Osteocyte (in vitro differentiated cells): Measurements from ENCODE around the gene AGO3. TPM values are rescaled to one million over a fixed set of nuclear protein-coding genes. Genes with fewer than 3 reads are reported as not detected.

Experiments used
- DNase-seq: peaks from one replicate; pipeline ENCODE4 v3.0.0; 2021; ENCODE audit warnings: mixed read lengths; ENCODE audit not compliant: unreplicated experiment; ENCODE audit errors: extremely low spot score
- H3K27ac Mint-ChIP-seq: one replicate; pipeline ENCODE4 v1.8.0; 2021; ENCODE audit warnings: mild to moderate bottlenecking, mixed read lengths; ENCODE audit not compliant: unreplicated experiment
- H3K27me3 Mint-ChIP-seq: one replicate; pipeline ENCODE4 v1.8.0; 2021; ENCODE audit warnings: mixed read lengths; ENCODE audit not compliant: unreplicated experiment
- H3K36me3 Mint-ChIP-seq: one replicate; pipeline ENCODE4 v1.8.0; 2021; ENCODE audit warnings: mixed read lengths; ENCODE audit not compliant: unreplicated experiment
- H3K4me1 Mint-ChIP-seq: one replicate; pipeline ENCODE4 v1.8.0; 2021; ENCODE audit warnings: mixed read lengths; ENCODE audit not compliant: unreplicated experiment
- H3K4me3 Mint-ChIP-seq: one replicate; pipeline ENCODE4 v1.8.0; 2021; ENCODE audit warnings: mild to moderate bottlenecking, moderate library complexity, mixed read lengths; ENCODE audit not compliant: unreplicated experiment
- H3K9me3 Mint-ChIP-seq: one replicate; pipeline ENCODE4 v1.8.0; 2021; ENCODE audit warnings: mixed read lengths; ENCODE audit not compliant: unreplicated experiment
- total RNA-seq: library from RNA; stranded (reverse); gene quantifications from 2 replicates; pipeline ENCODE4 v1.2.1, GENCODE V29; 2021
- TF ChIP-seq, protein P1 (sequence below): fragments of 200-600 bp; sonication (generic); IDR thresholded peaks from 2 replicates; pipeline ENCODE4 v1.5.0; 2021; ENCODE audit warnings: antibody characterized with exemption, mild to moderate bottlenecking, moderate library complexity

The AGO3 gene
- total RNA-seq, 1 donor from 2014 or later: 34.2 TPM

DNA sequence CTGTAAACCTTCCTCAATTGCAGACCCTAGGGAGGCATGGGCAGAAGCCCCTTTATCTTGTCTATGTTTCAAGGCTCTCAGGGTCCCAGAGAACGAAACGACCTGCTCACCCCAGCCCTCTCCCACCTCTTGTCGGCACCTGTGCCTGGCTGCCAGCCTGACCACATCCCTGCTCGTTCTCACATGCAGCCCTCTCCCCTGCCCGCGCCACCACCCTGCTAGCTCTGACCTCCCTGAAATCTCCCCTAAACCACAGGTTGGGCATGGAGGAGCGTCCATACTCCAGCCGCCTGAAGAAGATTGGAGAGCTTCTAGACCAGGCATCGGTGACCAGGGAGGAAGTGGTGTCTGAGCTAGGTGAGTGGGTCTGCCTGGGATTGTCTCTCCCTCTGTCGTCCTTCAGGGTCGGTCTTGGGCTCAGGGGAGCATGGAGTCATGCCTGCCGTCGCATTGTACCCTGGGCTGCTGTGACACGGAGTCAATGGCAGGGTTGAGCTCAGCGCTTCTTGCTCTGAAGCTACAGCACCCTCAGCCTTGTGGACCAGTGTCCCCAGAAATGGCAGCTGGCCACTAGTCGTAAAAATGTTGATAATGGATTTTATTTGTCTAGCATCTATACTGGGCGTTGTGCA, 161.4 kb downstream of the AGO3 start:
- no peaks in the 10 kb centered on the region for H3K27me3 Mint-ChIP-seq
- H3K4me1 Mint-ChIP-seq: peaks cover 22% of the 10 kb centered on the region
- H3K4me3 Mint-ChIP-seq: no peak overlapping the region
- no peak for DNase-seq
- H3K27ac Mint-ChIP-seq: no peak overlapping the region
- H3K9me3 Mint-ChIP-seq: no peaks in the 10 kb centered on the region
- peaks cover 9% of the 10 kb centered on the region for H3K36me3 Mint-ChIP-seq
- TF ChIP-seq, protein P1, sequence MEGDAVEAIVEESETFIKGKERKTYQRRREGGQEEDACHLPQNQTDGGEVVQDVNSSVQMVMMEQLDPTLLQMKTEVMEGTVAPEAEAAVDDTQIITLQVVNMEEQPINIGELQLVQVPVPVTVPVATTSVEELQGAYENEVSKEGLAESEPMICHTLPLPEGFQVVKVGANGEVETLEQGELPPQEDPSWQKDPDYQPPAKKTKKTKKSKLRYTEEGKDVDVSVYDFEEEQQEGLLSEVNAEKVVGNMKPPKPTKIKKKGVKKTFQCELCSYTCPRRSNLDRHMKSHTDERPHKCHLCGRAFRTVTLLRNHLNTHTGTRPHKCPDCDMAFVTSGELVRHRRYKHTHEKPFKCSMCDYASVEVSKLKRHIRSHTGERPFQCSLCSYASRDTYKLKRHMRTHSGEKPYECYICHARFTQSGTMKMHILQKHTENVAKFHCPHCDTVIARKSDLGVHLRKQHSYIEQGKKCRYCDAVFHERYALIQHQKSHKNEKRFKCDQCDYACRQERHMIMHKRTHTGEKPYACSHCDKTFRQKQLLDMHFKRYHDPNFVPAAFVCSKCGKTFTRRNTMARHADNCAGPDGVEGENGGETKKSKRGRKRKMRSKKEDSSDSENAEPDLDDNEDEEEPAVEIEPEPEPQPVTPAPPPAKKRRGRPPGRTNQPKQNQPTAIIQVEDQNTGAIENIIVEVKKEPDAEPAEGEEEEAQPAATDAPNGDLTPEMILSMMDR: no peak

DNA sequence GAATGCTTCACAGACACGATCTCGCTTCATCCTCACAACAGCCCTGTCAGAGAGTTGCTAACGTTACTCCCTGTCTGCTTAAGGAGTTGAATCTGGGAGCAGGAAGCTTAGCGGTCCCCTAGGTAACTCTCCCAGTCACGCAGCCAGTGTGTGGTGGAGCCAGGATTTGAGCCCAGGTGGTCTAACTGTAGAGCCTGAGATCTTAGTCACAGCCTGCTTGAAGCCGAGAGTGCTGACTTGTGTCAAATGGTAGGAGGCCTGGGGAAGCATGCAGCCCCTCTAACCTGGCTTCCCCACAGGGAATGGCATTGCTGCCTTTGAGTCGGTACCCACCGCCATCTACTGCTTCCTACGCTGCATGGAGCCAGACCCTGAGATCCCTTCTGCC, 161.9 kb downstream of the AGO3 start:
- Mint-ChIP-seq H3K4me3 (no peak overlapping the region), H3K27ac (no peak overlapping the region), H3K36me3 (peaks cover 9% of the 10 kb centered on the region), H3K4me1 (peaks cover 22% of the 10 kb centered on the region), H3K9me3 (no peaks in the 10 kb centered on the region), H3K27me3 (no peaks in the 10 kb centered on the region)
- DNase-seq: no peak
- TF ChIP-seq, protein P1: no peak

DNA sequence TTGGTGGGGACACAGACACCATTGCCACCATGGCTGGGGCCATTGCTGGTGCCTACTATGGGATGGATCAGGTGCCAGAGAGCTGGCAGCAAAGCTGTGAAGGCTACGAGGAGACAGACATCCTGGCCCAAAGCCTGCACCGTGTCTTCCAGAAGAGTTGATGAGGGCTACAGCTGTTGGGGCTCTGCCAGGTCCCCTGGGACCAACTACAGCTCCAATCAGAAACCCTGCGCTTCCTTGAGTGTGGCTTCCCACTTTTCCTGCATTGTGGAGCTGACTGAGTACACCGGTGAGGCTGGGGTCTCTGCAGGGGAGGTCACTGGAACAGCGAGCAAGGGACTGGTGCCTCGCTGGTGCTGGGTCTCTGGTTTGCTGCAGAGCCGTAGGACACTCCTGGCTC, 162.3 kb downstream of the AGO3 start:
- Mint-ChIP-seq H3K36me3 (peaks cover 9% of the 10 kb centered on the region), H3K27me3 (no peaks in the 10 kb centered on the region), H3K4me1 (peaks cover 21% of the 10 kb centered on the region), H3K27ac (no peak overlapping the region), H3K4me3 (no peak overlapping the region), H3K9me3 (no peaks in the 10 kb centered on the region)
- TF ChIP-seq, protein P1: no peak
- no peak for DNase-seq

DNA sequence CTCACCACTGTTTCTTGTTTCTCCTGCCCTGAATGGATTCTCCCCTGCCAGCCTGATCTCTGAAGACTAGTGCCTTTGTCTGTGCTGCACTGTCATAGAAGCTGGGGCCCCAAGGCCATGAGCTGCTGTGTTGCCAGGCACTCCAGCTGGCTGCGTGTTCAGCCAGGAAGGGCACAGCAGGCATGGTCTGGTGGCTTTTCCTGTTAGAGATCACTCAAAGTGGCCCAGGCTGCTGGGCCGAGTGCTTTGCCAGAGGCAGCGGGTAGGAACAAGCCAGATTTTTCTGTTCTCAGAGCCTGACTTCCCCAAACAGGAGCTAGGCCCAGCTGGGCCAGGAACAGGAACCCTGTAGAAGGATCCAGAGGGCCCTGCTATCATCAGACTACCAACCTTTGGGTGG, 163.0 kb downstream of the AGO3 start:
- H3K4me1 Mint-ChIP-seq: peaks cover 19% of the 10 kb centered on the region
- no peaks in the 10 kb centered on the region for H3K27me3 Mint-ChIP-seq
- H3K27ac Mint-ChIP-seq: no peak overlapping the region
- H3K4me3 Mint-ChIP-seq: no peak overlapping the region
- TF ChIP-seq, protein P1: no peak
- H3K9me3 Mint-ChIP-seq: no peaks in the 10 kb centered on the region
- peaks cover 9% of the 10 kb centered on the region for H3K36me3 Mint-ChIP-seq
- no peak for DNase-seq

DNA sequence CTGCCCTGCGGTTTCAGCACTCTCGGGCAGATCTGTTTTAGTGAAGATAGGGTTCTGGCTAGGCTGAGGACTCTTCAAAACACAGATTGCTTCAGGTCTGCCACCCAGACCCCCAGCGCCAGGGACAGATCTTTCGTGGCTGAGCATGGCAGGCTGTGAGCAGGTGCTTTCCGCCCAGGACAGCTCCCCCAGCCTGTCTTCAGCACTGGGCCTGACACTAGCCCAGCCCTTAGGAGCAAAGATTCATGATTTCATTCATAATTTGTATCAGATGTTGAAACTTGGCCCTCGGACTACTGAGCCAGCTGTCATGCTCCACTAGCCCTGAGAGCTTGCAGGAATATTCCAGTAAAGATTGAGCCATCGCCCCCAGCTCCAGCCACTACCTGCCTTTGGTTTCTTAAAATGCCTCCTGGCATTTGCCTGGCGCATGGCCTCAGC, 163.7 kb downstream of the AGO3 start:
- Mint-ChIP-seq H3K9me3 (no peaks in the 10 kb centered on the region), H3K27me3 (no peaks in the 10 kb centered on the region), H3K4me1 (peaks cover 14% of the 10 kb centered on the region), H3K27ac (no peak overlapping the region), H3K4me3 (no peak overlapping the region), H3K36me3 (peaks cover 9% of the 10 kb centered on the region)
- TF ChIP-seq, protein P1: no peak
- no peak for DNase-seq
